HEK293T (cell line): ENCODE results near the gene B4GALT5.

Experiments used
- BHLHE40 ChIP-seq: fragments of 450-650 bp; IDR thresholded peaks from 2 replicates; pipeline ENCODE4 v1.6.1; 2016; ENCODE audit warnings: mild to moderate bottlenecking, moderate library complexity, borderline replicate concordance
- ELF4 ChIP-seq: fragments of 450-650 bp; IDR thresholded peaks from 2 replicates; pipeline ENCODE4 v1.6.1; 2017; ENCODE audit warnings: antibody characterized with exemption
- FOXK2 ChIP-seq: fragments of 450-650 bp; IDR thresholded peaks from 2 replicates; pipeline ENCODE4 v1.6.1; 2016; ENCODE audit warnings: mild to moderate bottlenecking
- PKNOX1 ChIP-seq: fragments of 450-650 bp; IDR thresholded peaks from 2 replicates; pipeline ENCODE4 v1.6.1; 2016
- SP1 ChIP-seq: fragments of 450-650 bp; IDR thresholded peaks from 2 replicates; pipeline ENCODE4 v1.6.1; 2017
- SUZ12 ChIP-seq: fragments of 450-650 bp; IDR thresholded peaks from 2 replicates; pipeline ENCODE4 v1.6.1; 2016; ENCODE audit warnings: mild to moderate bottlenecking
- TARDBP ChIP-seq: fragments of 450-650 bp; IDR thresholded peaks from 2 replicates; pipeline ENCODE4 v1.6.1; 2016
- ZNF384 ChIP-seq: fragments of 450-650 bp; IDR thresholded peaks from 2 replicates; pipeline ENCODE4 v1.6.1; 2016

GRCh38 chr20:49707118-49707517 lies 6.6 kb downstream of the B4GALT5 start:
- TF ChIP-seq SUZ12, result no peak
- TF ChIP-seq ZNF384, result no peak
- TF ChIP-seq SP1, result no peak
- TF ChIP-seq ELF4, result no peak
- no peak for TF ChIP-seq FOXK2
- no peak for TF ChIP-seq BHLHE40
- no peak for TF ChIP-seq PKNOX1
- no peak for TF ChIP-seq TARDBP
